ENCODE measurements around the gene CUL4B.

DNA sequence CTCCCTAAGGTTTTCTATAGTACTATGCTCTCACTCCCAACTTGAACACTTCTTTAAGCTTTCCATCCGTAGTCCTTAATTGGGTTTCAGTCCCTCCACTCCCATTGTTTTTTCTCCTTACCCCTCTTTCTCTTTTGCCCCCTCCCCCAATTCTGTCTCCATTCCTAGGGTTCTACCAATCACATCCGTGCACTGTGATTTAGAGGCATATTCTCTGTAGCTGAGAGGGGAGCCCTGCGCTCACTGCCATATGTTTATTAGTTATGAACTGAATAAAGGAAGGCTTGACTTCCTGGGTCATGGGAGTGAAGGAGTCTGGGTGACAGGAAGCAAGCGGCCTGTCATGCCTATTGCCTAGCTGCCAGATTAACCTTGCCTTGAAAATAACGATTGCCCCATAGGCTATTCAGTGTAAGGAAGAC lies 43.6 kb upstream of the CUL4B start:
- TF ChIP-seq, protein P1, sequence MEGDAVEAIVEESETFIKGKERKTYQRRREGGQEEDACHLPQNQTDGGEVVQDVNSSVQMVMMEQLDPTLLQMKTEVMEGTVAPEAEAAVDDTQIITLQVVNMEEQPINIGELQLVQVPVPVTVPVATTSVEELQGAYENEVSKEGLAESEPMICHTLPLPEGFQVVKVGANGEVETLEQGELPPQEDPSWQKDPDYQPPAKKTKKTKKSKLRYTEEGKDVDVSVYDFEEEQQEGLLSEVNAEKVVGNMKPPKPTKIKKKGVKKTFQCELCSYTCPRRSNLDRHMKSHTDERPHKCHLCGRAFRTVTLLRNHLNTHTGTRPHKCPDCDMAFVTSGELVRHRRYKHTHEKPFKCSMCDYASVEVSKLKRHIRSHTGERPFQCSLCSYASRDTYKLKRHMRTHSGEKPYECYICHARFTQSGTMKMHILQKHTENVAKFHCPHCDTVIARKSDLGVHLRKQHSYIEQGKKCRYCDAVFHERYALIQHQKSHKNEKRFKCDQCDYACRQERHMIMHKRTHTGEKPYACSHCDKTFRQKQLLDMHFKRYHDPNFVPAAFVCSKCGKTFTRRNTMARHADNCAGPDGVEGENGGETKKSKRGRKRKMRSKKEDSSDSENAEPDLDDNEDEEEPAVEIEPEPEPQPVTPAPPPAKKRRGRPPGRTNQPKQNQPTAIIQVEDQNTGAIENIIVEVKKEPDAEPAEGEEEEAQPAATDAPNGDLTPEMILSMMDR (IDR thresholded peaks at IDR 0.05), result no peak
- no peak for TF ChIP-seq ZFX (IDR thresholded peaks at IDR 0.05; ENCODE audit: borderline replicate concordance)

Data from 22Rv1 (cell line).